Endothelial cell of umbilical vein (primary cell): ENCODE results near the gene SPPL3.

Source experiments
- CTCF ChIP-seq, 2 donors: IDR thresholded peaks; 1 replicate in 1 of 2; 2 replicates in 1 of 2; pipeline ENCODE4 v1.5.1; 2011; ENCODE audit warnings: low read length in 2 of 2, mild to moderate bottlenecking in 2 of 2, moderate library complexity in 2 of 2, control low read depth in 1 of 2, inconsistent platforms in 1 of 2, low read depth in 1 of 2; ENCODE audit not compliant: insufficient read depth in 1 of 2; ENCODE audit errors: extremely low read depth in 1 of 2
- EZH2 ChIP-seq: IDR thresholded peaks from 2 replicates; pipeline ENCODE4 v1.6.1; 2012; ENCODE audit warnings: borderline replicate concordance, low read depth, mild to moderate bottlenecking, moderate library complexity, low read length, inconsistent platforms; ENCODE audit not compliant: severe bottlenecking
- MAX ChIP-seq: IDR thresholded peaks from 2 replicates; pipeline ENCODE4 v1.6.1; 2011; ENCODE audit not compliant: insufficient read depth, insufficient read length
- POLR2A ChIP-seq: IDR thresholded peaks from 2 replicates; pipeline ENCODE4 v1.6.1; 2012; ENCODE audit warnings: low read depth, mild to moderate bottlenecking, control low read depth, low read length
- POLR2AphosphoS5 ChIP-seq: IDR thresholded peaks from 2 replicates; pipeline ENCODE4 v1.6.1; 2012; ENCODE audit warnings: low read depth, mild to moderate bottlenecking, control low read depth, low read length, moderate library complexity; ENCODE audit not compliant: insufficient read depth

GRCh38 chr12:120941846-120942405, 37.8 kb upstream of the SPPL3 start:
- TF ChIP-seq EZH2 (no peak), CTCF (IDR thresholded peaks at IDR 0.05; ENCODE audit: extremely low read depth in 1 of 2, insufficient read depth in 1 of 2, low read depth in 1 of 2, low read length in 2 of 2) (no peak), POLR2A (no peak), MAX (no peak), POLR2AphosphoS5 (no peak)
